Thymus (tissue), 2 donors: Measurements from ENCODE around the gene OTOF. TPM values are rescaled to one million over a fixed set of nuclear protein-coding genes. Genes with fewer than 3 reads are reported as not detected.

ENCODE experiments used
- polyA plus RNA-seq: library from polyadenylated mRNA; stranded (reverse); fragments of 200-250 nt; gene quantifications from one replicate; pipeline ENCODE4 v1.2.3, GENCODE V29; 2013
- total RNA-seq: library from RNA; stranded (reverse); fragments of 120-200 nt; gene quantifications from one replicate; pipeline ENCODE4 v1.2.4, GENCODE V29; 2013
- donor health status: healthy.

OTOF gene
- total and polyA plus RNA-seq, 2 donors, result 0.42 to 0.71 TPM

Other genes with a start within 250 kb of the OTOF start
- 114 TPM for gene HADHA, start 233.5 kb downstream of the OTOF start, total RNA-seq
- gene HADHA, start 233.5 kb downstream of the OTOF start, polyA plus RNA-seq, result 57.1 TPM
- 41.7 TPM for gene HADHB, start 233.2 kb downstream of the OTOF start, total RNA-seq
- 92.8 TPM for gene HADHB, start 233.2 kb downstream of the OTOF start, polyA plus RNA-seq
- 9.1 TPM for gene SELENOI, start 132.0 kb downstream of the OTOF start, total RNA-seq
- 4.6 TPM for gene SELENOI, start 132.0 kb downstream of the OTOF start, polyA plus RNA-seq
- gene ADGRF3, start 131.3 kb downstream of the OTOF start, total RNA-seq, result 0.33 TPM
- gene ADGRF3, start 131.3 kb downstream of the OTOF start, polyA plus RNA-seq, result 0.39 TPM
- gene DRC1, start 76.2 kb downstream of the OTOF start, total RNA-seq, result 0.14 TPM
- gene DRC1, start 76.2 kb downstream of the OTOF start, polyA plus RNA-seq, result 0.27 TPM
- 0.19 TPM for gene CIB4, start 163.2 kb upstream of the OTOF start, total RNA-seq
- gene CIB4, start 163.2 kb upstream of the OTOF start, polyA plus RNA-seq, result not detected
- 0.05 TPM for gene KCNK3, start 214.6 kb upstream of the OTOF start, total RNA-seq
- 0.71 TPM for gene KCNK3, start 214.6 kb upstream of the OTOF start, polyA plus RNA-seq